IMR-90 (cell line): ENCODE results near the gene DGKZ. TPM values are rescaled to one million over a fixed set of nuclear protein-coding genes. Genes with fewer than 3 reads are reported as not detected.

Experiments
- FOS ChIP-seq: fragments of 150-350 bp; IDR thresholded peaks from 2 replicates; pipeline ENCODE4 v1.6.1; 2016; ENCODE audit warnings: low read depth, low read length
- USF2 ChIP-seq: fragments of 150-350 bp; IDR thresholded peaks from 2 replicates; pipeline ENCODE4 v1.6.1; 2017; ENCODE audit warnings: mild to moderate bottlenecking, antibody characterized with exemption, low read length, low read depth
- polyA plus RNA-seq, 3 experiments: library from polyadenylated mRNA; depleted of rRNA; stranded (reverse); fragments of >200 nt; gene quantifications; 2 replicates each; pipeline ENCODE4 v1.2.3, GENCODE V29; 2012; ENCODE audit warnings: low replicate concordance in 1 of 3
- total RNA-seq: library from RNA; depleted of rRNA; stranded (reverse); fragments of >200 nt; gene quantifications from 2 replicates; pipeline ENCODE4 v1.2.3, GENCODE V29; 2012

The DGKZ gene
- total and polyA plus RNA-seq, 2 of the 4 experiments (the other 2 are of a cell fraction) = 46.8 to 62.0 TPM

- TF ChIP-seq USF2 (no peak), FOS (no peak)
Observed at GRCh38 chr11:46388619-46389449, 41.6 kb downstream of the DGKZ start (continued).
